KOPT-K1 (cell line): Measurements from ENCODE around the gene ZBTB1.
"Not testable (repeated sequence)": the region's sequence is repeated elsewhere in the genome, so short reads cannot be mapped to it uniquely, and the experiment has no call there.

Source experiments
- H3K27ac ChIP-seq: fragments of 200-600 bp; sonication (generic); 2 replicates; pipeline ENCODE4 v1.5.1; 2016; ENCODE audit warnings: antibody characterized with exemption, mild to moderate bottlenecking, low read depth, low read length; ENCODE audit not compliant: poor library complexity, severe bottlenecking
- H3K36me3 ChIP-seq: fragments of 200-600 bp; sonication (generic); 2 replicates; pipeline ENCODE4 v1.5.1; 2017; ENCODE audit warnings: antibody characterized with exemption, mild to moderate bottlenecking, low read length, moderate library complexity; ENCODE audit not compliant: insufficient read depth
- H3K9me3 ChIP-seq: fragments of 200-600 bp; sonication (generic); 2 replicates; pipeline ENCODE4 v1.5.1; 2017; ENCODE audit warnings: antibody characterized with exemption, low read length, mild to moderate bottlenecking; ENCODE audit not compliant: insufficient read depth, poor library complexity, severe bottlenecking

Gene ZBTB1

DNA sequence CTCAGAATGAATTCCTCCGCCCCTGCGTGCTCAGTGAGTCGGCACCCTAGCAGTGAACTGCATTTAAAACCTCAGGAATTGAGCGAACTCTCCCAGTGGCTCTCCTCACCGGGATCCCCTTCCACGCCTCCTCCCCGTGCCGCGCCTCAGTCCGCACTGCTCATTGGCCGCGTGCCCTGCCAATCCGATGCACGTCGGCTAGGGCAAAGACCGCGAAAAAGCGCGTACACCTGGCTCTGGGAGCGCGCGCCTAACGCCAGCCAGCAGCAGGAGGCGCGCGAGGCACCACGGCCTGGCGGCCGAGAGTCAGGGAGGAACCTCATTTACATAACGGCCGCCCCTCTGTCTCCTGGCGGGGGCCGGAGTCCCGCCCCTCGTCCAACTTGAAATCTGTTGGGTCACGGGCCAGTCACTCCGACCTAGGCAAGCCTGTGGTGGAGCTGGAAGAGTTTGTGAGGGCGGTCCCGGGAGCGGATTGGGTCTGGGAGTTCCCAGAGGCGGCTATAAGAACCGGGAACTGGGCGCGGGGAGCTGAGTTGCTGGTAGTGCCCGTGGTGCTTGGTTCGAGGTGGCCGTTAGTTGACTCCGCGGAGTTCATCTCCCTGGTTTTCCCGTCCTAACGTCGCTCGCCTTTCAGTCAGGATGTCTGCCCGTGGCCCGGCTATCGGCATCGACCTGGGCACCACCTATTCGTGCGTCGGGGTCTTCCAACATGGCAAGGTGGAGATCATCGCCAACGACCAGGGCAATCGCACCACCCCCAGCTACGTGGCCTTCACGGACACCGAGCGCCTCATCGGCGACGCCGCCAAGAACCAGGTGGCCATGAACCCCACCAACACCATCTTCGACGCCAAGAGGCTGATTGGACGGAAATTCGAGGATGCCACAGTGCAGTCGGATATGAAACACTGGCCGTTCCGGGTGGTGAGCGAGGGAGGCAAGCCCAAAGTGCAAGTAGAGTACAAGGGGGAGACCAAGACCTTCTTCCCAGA lies 35.9 kb downstream of the ZBTB1 start, which contains the start of gene HSPA2:
Gene HSPA2 (plus strand): TSS at position 534 of the 995 bp plus-strand sequence. CDS start 109 bp downstream, at position 643.
- Histone ChIP-seq H3K36me3 (no peaks in the 10 kb centered on the region), H3K9me3 (peaks cover 18% of the 10 kb centered on the region), H3K27ac (peak within 1 kb of the TSS; percentile 57)

GRCh38 chr14:64541261-64541971 lies 36.8 kb downstream of the ZBTB1 start:
- Histone ChIP-seq H3K9me3 (peaks cover 18% of the 10 kb centered on the region), H3K36me3 (no peaks in the 10 kb centered on the region), H3K27ac (no peak overlapping the region)

- Histone ChIP-seq H3K9me3 (peaks cover 18% of the 10 kb centered on the region), H3K36me3 (no peaks in the 10 kb centered on the region), H3K27ac (no peak overlapping the region)
Observed at GRCh38 chr14:64541972-64542835, 37.6 kb downstream of the ZBTB1 start.

DNA sequence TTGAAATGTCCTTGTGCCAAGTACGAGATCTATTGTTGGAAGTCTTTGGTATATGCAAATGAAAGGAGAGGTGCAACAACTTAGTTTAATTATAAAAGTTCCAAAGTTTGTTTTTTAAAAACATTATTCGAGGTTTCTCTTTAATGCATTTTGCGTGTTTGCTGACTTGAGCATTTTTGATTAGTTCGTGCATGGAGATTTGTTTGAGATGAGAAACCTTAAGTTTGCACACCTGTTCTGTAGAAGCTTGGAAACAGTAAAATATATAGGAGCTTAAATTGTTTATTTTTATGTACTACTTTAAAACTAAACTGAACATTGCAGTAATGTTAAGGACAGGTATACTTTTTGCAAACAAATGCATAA lies 38.2 kb downstream of the ZBTB1 start:
- Histone ChIP-seq H3K27ac (no peak overlapping the region), H3K36me3 (no peaks in the 10 kb centered on the region), H3K9me3 (peaks cover 18% of the 10 kb centered on the region)

DNA sequence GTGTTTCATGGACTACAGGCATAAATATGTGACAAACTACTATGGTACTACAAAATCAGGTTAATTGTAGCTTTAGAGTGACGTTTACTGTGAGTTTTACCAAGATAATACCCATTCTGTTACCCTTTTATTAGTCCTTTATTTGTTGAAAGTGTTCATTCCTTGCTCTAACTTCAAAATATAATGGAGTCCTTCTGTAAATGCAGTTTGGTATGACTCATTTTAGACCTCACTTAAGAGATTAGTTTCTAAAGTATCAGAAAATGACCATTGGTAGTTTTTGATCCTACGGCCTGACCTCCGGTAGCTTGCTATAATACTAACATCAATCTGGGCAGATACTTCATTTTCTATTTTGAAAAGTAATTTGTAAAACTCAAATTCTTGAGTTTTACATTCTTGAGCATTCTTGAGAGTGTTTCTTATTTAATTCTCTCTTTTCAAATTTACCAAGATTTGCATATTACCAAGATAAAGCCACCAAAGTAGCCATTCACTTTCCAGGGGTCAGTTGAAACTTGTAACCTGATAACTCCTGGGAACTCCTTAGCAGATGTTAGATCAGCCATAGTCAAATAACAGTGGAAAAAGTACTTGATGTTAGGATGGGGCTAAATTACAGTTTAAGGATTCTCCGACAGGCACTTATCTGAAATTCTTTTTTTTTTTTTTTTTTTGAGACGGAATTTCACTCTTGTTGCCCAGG lies 40.2 kb downstream of the ZBTB1 start:
- Histone ChIP-seq H3K27ac (no peak overlapping the region), H3K36me3 (no peaks in the 10 kb centered on the region), H3K9me3 (peaks cover 18% of the 10 kb centered on the region)

- H3K36me3 ChIP-seq, result no peaks in the 10 kb centered on the region
- H3K9me3 ChIP-seq, result no peaks in the 10 kb centered on the region
- H3K27ac ChIP-seq, result no peak overlapping the region
Observed at GRCh38 chr14:64549016-64549415, 44.4 kb downstream of the ZBTB1 start.

DNA sequence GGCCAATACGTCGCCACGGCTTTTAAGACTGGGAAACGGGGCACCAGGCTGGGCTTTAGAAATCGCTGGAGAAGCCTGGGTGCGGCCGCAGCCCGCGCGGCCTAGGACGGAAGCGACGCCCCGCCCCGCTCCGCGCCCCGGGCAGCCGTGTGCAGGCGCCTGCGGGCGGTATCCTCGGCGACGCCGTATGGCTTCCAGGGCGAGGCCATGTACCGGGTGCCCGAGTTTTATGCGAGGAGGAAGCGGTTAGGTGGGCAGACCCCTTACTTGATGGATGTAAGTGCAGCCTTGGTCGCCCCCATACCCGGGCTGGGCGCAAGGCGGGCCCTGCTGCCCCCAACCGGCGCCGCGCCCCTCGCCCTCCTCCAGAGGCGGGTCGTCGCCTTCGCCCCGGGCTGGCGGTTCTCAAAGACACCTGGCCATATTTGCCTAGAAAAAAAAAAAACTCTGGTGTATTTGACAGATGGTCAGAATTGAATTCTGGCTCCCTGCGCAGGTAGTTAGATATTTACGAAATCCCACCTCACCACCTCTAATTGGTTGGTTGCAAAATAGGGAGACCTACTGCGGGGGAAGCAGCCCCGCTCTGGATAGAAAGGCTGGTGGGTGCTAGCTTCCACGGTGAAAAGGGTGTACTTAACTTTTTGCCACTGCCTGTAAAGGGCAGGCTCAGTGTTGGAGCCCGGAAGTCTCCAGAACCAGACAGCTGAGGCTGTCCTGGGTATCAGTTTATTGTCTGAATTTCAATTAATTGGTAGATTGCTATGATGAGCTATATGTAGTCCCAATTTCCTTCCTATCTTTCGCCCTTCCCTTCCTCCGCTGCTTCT lies 45.4 kb downstream of the ZBTB1 start, which contains the start of gene PPP1R36:
Gene PPP1R36 (plus strand): TSS at position 171 of the 830 bp plus-strand sequence. CDS start 37 bp downstream, at position 208.
- H3K27ac ChIP-seq, result peak within 1 kb of the TSS; percentile 1
- H3K36me3 ChIP-seq, result no peaks in the 10 kb centered on the region
- H3K9me3 ChIP-seq, result no peaks in the 10 kb centered on the region

GRCh38 chr14:64550621-64551333 lies 46.2 kb downstream of the ZBTB1 start:
- Histone ChIP-seq H3K36me3 (no peaks in the 10 kb centered on the region), H3K27ac (no peak overlapping the region), H3K9me3 (no peaks in the 10 kb centered on the region)

DNA sequence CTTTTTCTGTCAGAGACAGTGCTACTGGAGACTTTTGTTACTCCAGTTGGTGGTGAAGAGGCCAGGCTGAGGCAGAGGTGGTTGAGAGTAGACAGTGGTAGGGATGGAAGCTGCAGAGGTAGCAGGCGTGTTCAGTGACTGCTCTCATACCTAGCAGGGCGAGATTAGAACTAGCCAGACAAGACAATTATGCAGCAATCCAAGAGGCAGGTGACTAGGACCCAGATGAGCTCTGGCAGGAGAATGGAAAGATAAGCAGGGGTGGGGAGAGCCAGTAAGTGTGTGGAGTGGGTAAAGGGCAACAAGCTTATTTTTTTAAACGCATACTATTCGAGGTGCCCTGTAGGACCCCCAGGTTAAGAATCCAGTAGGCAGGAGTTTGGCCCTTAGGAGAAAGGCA lies 50.0 kb downstream of the ZBTB1 start:
- H3K36me3 ChIP-seq, result no peaks in the 10 kb centered on the region
- no peak overlapping the region for H3K27ac ChIP-seq
- no peaks in the 10 kb centered on the region for H3K9me3 ChIP-seq

- Histone ChIP-seq H3K36me3 (no peaks in the 10 kb centered on the region), H3K27ac (no peak overlapping the region), H3K9me3 (no peaks in the 10 kb centered on the region)
Observed at GRCh38 chr14:64556526-64556925, 52.0 kb downstream of the ZBTB1 start.

DNA sequence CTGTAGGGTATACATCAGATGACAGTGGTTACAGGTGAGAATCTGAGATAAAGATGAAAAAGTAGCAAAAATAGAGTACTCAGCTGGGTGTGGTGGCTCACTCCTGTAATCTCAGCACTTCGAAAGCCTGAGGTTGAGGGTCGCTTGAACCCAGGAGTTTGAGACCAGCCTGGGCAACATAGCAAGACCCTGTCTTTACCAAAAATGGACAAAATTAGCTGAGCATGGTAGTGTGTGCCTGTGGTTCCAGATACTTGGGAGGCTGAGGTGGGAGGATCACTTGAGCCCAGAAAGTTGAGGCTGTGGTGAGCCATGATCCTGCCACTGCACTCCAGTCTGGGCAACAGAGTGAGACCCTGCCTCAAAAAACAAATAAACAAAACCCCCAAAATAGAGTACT lies 53.6 kb downstream of the ZBTB1 start:
- H3K9me3 ChIP-seq, H3K27ac ChIP-seq, H3K36me3 ChIP-seq: not testable (repeated sequence)

DNA sequence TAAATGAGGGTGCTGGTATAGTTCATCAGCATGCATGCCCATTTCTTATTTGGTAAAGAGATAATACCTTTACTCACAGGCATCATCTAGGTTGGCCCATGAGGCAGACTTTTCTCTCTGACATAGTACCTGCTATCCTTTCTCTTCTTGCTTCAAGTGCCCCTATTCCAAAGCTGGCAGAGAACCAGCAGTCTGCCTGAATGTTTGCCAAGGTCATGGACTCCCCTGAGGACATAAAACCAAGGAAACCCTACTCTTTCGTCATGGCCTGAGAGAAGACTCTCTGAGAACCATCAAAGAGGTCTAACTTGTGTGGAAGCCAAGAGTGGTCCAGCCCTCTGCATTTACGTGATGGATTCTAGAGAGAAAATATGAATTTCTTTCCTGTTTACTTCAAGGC lies 57.1 kb downstream of the ZBTB1 start:
- no peak overlapping the region for H3K27ac ChIP-seq
- H3K36me3 ChIP-seq, result no peaks in the 10 kb centered on the region
- no peaks in the 10 kb centered on the region for H3K9me3 ChIP-seq

- H3K9me3 ChIP-seq, result no peaks in the 10 kb centered on the region
- H3K36me3 ChIP-seq, result no peaks in the 10 kb centered on the region
- H3K27ac ChIP-seq, result no peak overlapping the region
Observed at GRCh38 chr14:64562436-64562835, 57.9 kb downstream of the ZBTB1 start.
